ENCODE data around the gene GLYATL3. TPM values are rescaled to one million over a fixed set of nuclear protein-coding genes. Genes with fewer than 3 reads are reported as not detected.
"Not testable (repeated sequence)": the region's sequence is repeated elsewhere in the genome, so short reads cannot be mapped to it uniquely, and the experiment has no call there.

GLYATL3 gene
- total RNA-seq, 1 donor from 2014 or later = not detected

DNA sequence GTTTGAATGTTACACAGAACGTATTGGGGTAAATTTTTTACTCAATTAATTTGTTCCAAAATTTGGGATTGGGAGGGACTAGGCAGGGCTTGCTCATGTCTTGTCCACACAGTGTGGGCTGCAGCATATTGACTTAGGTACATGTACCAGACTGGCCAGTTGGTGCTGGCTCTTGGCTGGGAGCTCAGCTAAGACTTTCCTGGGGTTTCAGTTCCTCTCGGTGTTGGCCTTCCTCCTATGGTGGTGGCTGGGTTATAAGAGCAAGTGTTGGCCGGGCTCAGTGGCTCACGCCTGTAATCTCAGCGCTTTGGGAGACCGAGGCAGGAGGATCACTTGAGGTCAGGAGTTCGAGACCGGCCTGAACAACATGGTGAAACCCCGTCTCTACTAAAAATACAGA, 31.7 kb upstream of the GLYATL3 start:
- no peak overlapping the region for H3K27ac Mint-ChIP-seq (ENCODE audit: unreplicated experiment)
- peaks cover 5% of the 10 kb centered on the region for H3K4me1 Mint-ChIP-seq (ENCODE audit: unreplicated experiment)
- DNase-seq (ENCODE audit: low spot score) = no peak
- H3K4me3 Mint-ChIP-seq (ENCODE audit: unreplicated experiment) = no peak overlapping the region
- no peaks in the 10 kb centered on the region for H3K9me3 Mint-ChIP-seq (ENCODE audit: unreplicated experiment)
- H3K27me3 Mint-ChIP-seq (ENCODE audit: unreplicated experiment) = peaks cover 5% of the 10 kb centered on the region
- H3K36me3 Mint-ChIP-seq (ENCODE audit: low read depth, unreplicated experiment) = no peaks in the 10 kb centered on the region
- TF ChIP-seq, protein P1, sequence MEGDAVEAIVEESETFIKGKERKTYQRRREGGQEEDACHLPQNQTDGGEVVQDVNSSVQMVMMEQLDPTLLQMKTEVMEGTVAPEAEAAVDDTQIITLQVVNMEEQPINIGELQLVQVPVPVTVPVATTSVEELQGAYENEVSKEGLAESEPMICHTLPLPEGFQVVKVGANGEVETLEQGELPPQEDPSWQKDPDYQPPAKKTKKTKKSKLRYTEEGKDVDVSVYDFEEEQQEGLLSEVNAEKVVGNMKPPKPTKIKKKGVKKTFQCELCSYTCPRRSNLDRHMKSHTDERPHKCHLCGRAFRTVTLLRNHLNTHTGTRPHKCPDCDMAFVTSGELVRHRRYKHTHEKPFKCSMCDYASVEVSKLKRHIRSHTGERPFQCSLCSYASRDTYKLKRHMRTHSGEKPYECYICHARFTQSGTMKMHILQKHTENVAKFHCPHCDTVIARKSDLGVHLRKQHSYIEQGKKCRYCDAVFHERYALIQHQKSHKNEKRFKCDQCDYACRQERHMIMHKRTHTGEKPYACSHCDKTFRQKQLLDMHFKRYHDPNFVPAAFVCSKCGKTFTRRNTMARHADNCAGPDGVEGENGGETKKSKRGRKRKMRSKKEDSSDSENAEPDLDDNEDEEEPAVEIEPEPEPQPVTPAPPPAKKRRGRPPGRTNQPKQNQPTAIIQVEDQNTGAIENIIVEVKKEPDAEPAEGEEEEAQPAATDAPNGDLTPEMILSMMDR (IDR thresholded peaks at IDR 0.05; ENCODE audit: unreplicated experiment) = no peak

- not testable (repeated sequence) for H3K9me3 Mint-ChIP-seq (ENCODE audit: unreplicated experiment); DNase-seq (ENCODE audit: low spot score); H3K4me3 Mint-ChIP-seq (ENCODE audit: unreplicated experiment); H3K27me3 Mint-ChIP-seq (ENCODE audit: unreplicated experiment); H3K27ac Mint-ChIP-seq (ENCODE audit: unreplicated experiment); H3K4me1 Mint-ChIP-seq (ENCODE audit: unreplicated experiment)
- H3K36me3 Mint-ChIP-seq (ENCODE audit: low read depth, unreplicated experiment) = peaks cover 23% of the 10 kb centered on the region
Observed at GRCh38 chr6:49476564-49476963, 23.2 kb upstream of the GLYATL3 start.

- peaks cover 7% of the 10 kb centered on the region for H3K27me3 Mint-ChIP-seq (ENCODE audit: unreplicated experiment)
- H3K4me3 Mint-ChIP-seq (ENCODE audit: unreplicated experiment) = no peak overlapping the region
- TF ChIP-seq, protein P1 (IDR thresholded peaks at IDR 0.05; ENCODE audit: unreplicated experiment) = no peak
- no peaks in the 10 kb centered on the region for H3K4me1 Mint-ChIP-seq (ENCODE audit: unreplicated experiment)
- H3K27ac Mint-ChIP-seq (ENCODE audit: unreplicated experiment) = no peak overlapping the region
- DNase-seq (ENCODE audit: low spot score) = no peak
- no peaks in the 10 kb centered on the region for H3K9me3 Mint-ChIP-seq (ENCODE audit: unreplicated experiment)
- peaks cover 27% of the 10 kb centered on the region for H3K36me3 Mint-ChIP-seq (ENCODE audit: low read depth, unreplicated experiment)
Observed at GRCh38 chr6:49479308-49479970, 20.3 kb upstream of the GLYATL3 start.

GRCh38 chr6:49481846-49482245, 17.9 kb upstream of the GLYATL3 start:
- not testable (repeated sequence) for H3K4me3 Mint-ChIP-seq (ENCODE audit: unreplicated experiment); H3K4me1 Mint-ChIP-seq (ENCODE audit: unreplicated experiment); H3K9me3 Mint-ChIP-seq (ENCODE audit: unreplicated experiment); H3K27me3 Mint-ChIP-seq (ENCODE audit: unreplicated experiment); DNase-seq (ENCODE audit: low spot score); H3K27ac Mint-ChIP-seq (ENCODE audit: unreplicated experiment)
- peaks cover 21% of the 10 kb centered on the region for H3K36me3 Mint-ChIP-seq (ENCODE audit: low read depth, unreplicated experiment)

DNA sequence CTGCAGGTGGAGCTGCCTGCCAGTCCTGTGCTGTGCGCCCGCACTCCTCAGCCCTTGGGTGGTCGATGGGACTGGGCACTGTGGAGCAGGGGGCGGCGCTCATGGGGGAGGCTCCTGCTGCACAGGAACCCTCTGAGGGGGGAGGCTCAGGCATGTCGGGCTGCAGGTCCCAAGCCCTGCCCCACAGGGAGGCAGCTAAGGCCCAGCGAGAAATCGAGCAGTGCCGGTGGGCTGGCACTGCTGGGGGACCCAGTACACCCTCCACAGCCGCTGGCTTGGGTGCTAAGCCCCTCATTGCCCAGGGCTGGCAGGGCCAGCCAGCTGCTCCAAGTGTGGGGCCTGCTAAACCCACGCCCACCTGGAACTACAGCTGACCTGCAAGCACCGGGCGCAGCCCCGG, 16.3 kb upstream of the GLYATL3 start:
- H3K9me3 Mint-ChIP-seq (ENCODE audit: unreplicated experiment); H3K4me3 Mint-ChIP-seq (ENCODE audit: unreplicated experiment); H3K27me3 Mint-ChIP-seq (ENCODE audit: unreplicated experiment); H3K4me1 Mint-ChIP-seq (ENCODE audit: unreplicated experiment); H3K27ac Mint-ChIP-seq (ENCODE audit: unreplicated experiment); DNase-seq (ENCODE audit: low spot score): not testable (repeated sequence)
- peaks cover 21% of the 10 kb centered on the region for H3K36me3 Mint-ChIP-seq (ENCODE audit: low read depth, unreplicated experiment)

DNA sequence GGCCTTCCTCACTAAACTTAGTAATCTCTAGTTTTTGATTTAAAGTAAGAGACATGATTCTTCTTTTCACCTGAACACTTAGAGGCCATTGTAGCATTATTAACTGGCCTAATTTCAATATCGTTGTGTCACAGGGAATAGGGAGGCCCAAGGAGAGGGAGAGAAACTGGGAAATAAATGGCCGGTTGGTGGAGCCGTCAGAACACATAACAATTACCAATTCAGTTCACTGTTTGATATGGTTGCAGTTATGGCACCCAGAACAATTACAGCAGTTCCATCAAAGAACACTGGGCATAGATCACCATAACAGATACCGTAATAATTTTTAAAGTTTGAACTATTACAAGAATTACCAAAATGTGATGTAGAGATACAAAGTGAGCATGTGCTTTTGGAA, 9.1 kb upstream of the GLYATL3 start:
- DNase-seq (ENCODE audit: low spot score) = no peak
- Mint-ChIP-seq H3K4me1 (ENCODE audit: unreplicated experiment) (no peaks in the 10 kb centered on the region), H3K27me3 (ENCODE audit: unreplicated experiment) (no peaks in the 10 kb centered on the region), H3K36me3 (ENCODE audit: low read depth, unreplicated experiment) (peaks cover 7% of the 10 kb centered on the region), H3K9me3 (ENCODE audit: unreplicated experiment) (no peaks in the 10 kb centered on the region), H3K27ac (ENCODE audit: unreplicated experiment) (no peak overlapping the region), H3K4me3 (ENCODE audit: unreplicated experiment) (no peak overlapping the region)
- TF ChIP-seq, protein P1 (IDR thresholded peaks at IDR 0.05; ENCODE audit: unreplicated experiment) = no peak
